Measurements from ENCODE around the gene KANSL3.

KANSL3 gene

DNA sequence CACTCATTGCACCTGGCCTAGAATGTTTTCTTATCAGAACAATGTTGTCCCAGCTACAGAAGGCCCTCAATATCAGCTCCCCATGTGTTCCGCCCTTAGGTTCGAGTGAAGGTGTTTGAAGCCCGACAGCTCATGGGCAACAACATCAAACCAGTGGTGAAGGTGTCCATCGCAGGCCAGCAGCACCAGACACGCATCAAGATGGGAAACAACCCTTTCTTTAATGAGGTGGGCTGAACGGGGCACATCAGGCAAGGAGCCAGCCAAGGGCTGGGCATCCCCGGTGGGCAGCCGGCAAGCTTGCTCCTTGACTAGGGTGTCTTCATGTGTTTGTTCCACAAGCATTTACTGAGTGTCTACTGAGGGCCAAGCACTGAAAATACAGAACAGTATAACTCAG lies 13.7 kb upstream of the KANSL3 start:
- TF ChIP-seq TAF1 (IDR thresholded peaks at IDR 0.05; ENCODE audit: borderline replicate concordance, insufficient read depth, low read length) = no peak
- no peak for TF ChIP-seq SIN3A (IDR thresholded peaks at IDR 0.05; ENCODE audit: borderline replicate concordance, insufficient read depth, low read length)
- TF ChIP-seq, protein P1, sequence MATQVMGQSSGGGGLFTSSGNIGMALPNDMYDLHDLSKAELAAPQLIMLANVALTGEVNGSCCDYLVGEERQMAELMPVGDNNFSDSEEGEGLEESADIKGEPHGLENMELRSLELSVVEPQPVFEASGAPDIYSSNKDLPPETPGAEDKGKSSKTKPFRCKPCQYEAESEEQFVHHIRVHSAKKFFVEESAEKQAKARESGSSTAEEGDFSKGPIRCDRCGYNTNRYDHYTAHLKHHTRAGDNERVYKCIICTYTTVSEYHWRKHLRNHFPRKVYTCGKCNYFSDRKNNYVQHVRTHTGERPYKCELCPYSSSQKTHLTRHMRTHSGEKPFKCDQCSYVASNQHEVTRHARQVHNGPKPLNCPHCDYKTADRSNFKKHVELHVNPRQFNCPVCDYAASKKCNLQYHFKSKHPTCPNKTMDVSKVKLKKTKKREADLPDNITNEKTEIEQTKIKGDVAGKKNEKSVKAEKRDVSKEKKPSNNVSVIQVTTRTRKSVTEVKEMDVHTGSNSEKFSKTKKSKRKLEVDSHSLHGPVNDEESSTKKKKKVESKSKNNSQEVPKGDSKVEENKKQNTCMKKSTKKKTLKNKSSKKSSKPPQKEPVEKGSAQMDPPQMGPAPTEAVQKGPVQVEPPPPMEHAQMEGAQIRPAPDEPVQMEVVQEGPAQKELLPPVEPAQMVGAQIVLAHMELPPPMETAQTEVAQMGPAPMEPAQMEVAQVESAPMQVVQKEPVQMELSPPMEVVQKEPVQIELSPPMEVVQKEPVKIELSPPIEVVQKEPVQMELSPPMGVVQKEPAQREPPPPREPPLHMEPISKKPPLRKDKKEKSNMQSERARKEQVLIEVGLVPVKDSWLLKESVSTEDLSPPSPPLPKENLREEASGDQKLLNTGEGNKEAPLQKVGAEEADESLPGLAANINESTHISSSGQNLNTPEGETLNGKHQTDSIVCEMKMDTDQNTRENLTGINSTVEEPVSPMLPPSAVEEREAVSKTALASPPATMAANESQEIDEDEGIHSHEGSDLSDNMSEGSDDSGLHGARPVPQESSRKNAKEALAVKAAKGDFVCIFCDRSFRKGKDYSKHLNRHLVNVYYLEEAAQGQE (IDR thresholded peaks at IDR 0.05; ENCODE audit: insufficient read depth in 1 of 2, low read depth in 2 of 2, low read length in 2 of 2) = no peak
- no peak for TF ChIP-seq POLR2AphosphoS5 (IDR thresholded peaks at IDR 0.05; ENCODE audit: low read depth, low read length)
- TF ChIP-seq FOXP2 (optimal IDR thresholded peaks at IDR 0.05; ENCODE audit: borderline replicate concordance, extremely low read depth, extremely low read length, insufficient read depth) = no peak

DNA sequence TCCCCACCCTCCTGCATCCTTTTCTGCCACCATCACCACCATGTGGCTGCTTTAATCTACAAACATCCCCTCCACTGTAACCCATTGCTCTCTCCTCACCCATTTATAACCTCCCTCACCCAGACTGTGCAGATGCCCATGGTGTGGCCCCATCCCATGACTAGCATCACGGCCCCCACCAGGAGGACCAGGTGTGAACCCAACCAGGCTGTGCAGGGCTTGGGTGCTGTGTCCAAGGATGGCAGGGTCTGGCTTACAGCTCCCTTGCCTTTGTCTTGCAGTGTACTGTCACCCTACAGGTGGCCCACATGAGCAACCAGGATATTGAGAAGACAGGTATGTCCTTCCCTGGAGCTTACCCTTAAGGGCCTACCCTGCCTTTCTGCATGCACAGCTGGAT lies 11.2 kb upstream of the KANSL3 start:
- TF ChIP-seq, protein P1 (IDR thresholded peaks at IDR 0.05; ENCODE audit: insufficient read depth in 1 of 2, low read depth in 2 of 2, low read length in 2 of 2) = no peak
- TF ChIP-seq TAF1 (IDR thresholded peaks at IDR 0.05; ENCODE audit: borderline replicate concordance, insufficient read depth, low read length) = no peak
- no peak for TF ChIP-seq FOXP2 (optimal IDR thresholded peaks at IDR 0.05; ENCODE audit: borderline replicate concordance, extremely low read depth, extremely low read length, insufficient read depth)
- TF ChIP-seq SIN3A (IDR thresholded peaks at IDR 0.05; ENCODE audit: borderline replicate concordance, insufficient read depth, low read length) = no peak
- no peak for TF ChIP-seq POLR2AphosphoS5 (IDR thresholded peaks at IDR 0.05; ENCODE audit: low read depth, low read length)

- TF ChIP-seq, protein P1 (IDR thresholded peaks at IDR 0.05; ENCODE audit: insufficient read depth in 1 of 2, low read depth in 2 of 2, low read length in 2 of 2) = no peak
- TF ChIP-seq SIN3A (IDR thresholded peaks at IDR 0.05; ENCODE audit: borderline replicate concordance, insufficient read depth, low read length) (no peak), POLR2AphosphoS5 (IDR thresholded peaks at IDR 0.05; ENCODE audit: low read depth, low read length) (no peak), FOXP2 (optimal IDR thresholded peaks at IDR 0.05; ENCODE audit: borderline replicate concordance, extremely low read depth, extremely low read length, insufficient read depth) (no peak), TAF1 (IDR thresholded peaks at IDR 0.05; ENCODE audit: borderline replicate concordance, insufficient read depth, low read length) (no peak)
Measured at GRCh38 chr2:96648306-96648930, 10.3 kb upstream of the KANSL3 start.

GRCh38 chr2:96647681-96648080 lies 9.6 kb upstream of the KANSL3 start:
- TF ChIP-seq FOXP2 (optimal IDR thresholded peaks at IDR 0.05; ENCODE audit: borderline replicate concordance, extremely low read depth, extremely low read length, insufficient read depth) (no peak), TAF1 (IDR thresholded peaks at IDR 0.05; ENCODE audit: borderline replicate concordance, insufficient read depth, low read length) (no peak), SIN3A (IDR thresholded peaks at IDR 0.05; ENCODE audit: borderline replicate concordance, insufficient read depth, low read length) (no peak), POLR2AphosphoS5 (IDR thresholded peaks at IDR 0.05; ENCODE audit: low read depth, low read length) (no peak)
- TF ChIP-seq, protein P1 (IDR thresholded peaks at IDR 0.05; ENCODE audit: insufficient read depth in 1 of 2, low read depth in 2 of 2, low read length in 2 of 2) = no peak

Data from PFSK-1 (cell line).